CD4-positive, alpha-beta T cell (primary cell): ENCODE measurements around the gene HES3. TPM values are rescaled to one million over a fixed set of nuclear protein-coding genes. Genes with fewer than 3 reads are reported as not detected.

Experiments
- ATAC-seq: fragments of 200-7000 bp; cut with Tn5 transposase; one replicate; pipeline ENCODE4 v1.10.0; 2022; ENCODE audit warnings: mild to moderate bottlenecking; ENCODE audit not compliant: poor library complexity
- CTCF ChIA-PET: fragments of 350-600 bp; sonication (Branson Sonifier 250); formaldehyde crosslinking; loops from one replicate; lab custom pipeline; 2021; ENCODE audit warnings: antibody characterized with exemption, inconsistent platforms; lab: Charles Lee
- POLR2A ChIA-PET: fragments of 350-600 bp; sonication (Branson Sonifier 250); formaldehyde crosslinking; loops from one replicate; lab custom pipeline; 2021; ENCODE audit warnings: antibody characterized with exemption, inconsistent platforms; lab: Charles Lee
- DNase-seq, 14 experiments: peaks; one replicate each; pipeline ENCODE4 v3.0.0-alpha.2; 2013 to 2020; ENCODE audit warnings: mixed read lengths in 2 of 14
- H3K27ac ChIP-seq, 2 donors: one replicate each; pipeline versions ENCODE4 v1.5.1 to v1.7.0; 2013; ENCODE audit warnings: low read length in 2 of 2, low read depth in 1 of 2, mild to moderate bottlenecking in 1 of 2
- H3K27me3 ChIP-seq, 2 experiments: 1 replicate in 1 of 2; 2 replicates in 1 of 2; pipeline versions ENCODE4 v1.6.1 to v1.7.0; 2013; ENCODE audit warnings: low read length in 2 of 2, control low read depth in 1 of 2, mild to moderate bottlenecking in 1 of 2, moderate library complexity in 1 of 2; ENCODE audit not compliant: insufficient read depth in 2 of 2, control insufficient read depth in 1 of 2
- H3K36me3 ChIP-seq: one replicate; pipeline ENCODE4 v1.6.1; 2013; ENCODE audit warnings: low read length, control low read depth; ENCODE audit not compliant: insufficient read depth
- H3K4me1 ChIP-seq: one replicate; pipeline ENCODE4 v1.6.1; 2013; ENCODE audit warnings: low read length, control low read depth; ENCODE audit not compliant: insufficient read depth
- H3K4me3 ChIP-seq: one replicate; pipeline ENCODE4 v1.5.1; 2013; ENCODE audit warnings: mild to moderate bottlenecking, low read length, moderate library complexity
- H3K9me3 ChIP-seq, 2 experiments: 1 replicate in 1 of 2; 2 replicates in 1 of 2; pipeline versions ENCODE4 v1.6.1 to v1.7.0; 2013; ENCODE audit warnings: low read length in 2 of 2, mild to moderate bottlenecking in 2 of 2, control low read depth in 1 of 2, moderate library complexity in 1 of 2; ENCODE audit not compliant: control insufficient read depth in 1 of 2, insufficient read depth in 1 of 2
- H3K27ac Mint-ChIP-seq: one replicate; pipeline ENCODE4 v1.8.0; 2020; ENCODE audit warnings: mixed read lengths
- H3K27me3 Mint-ChIP-seq: one replicate; pipeline ENCODE4 v1.8.0; 2021; ENCODE audit warnings: mixed read lengths
- H3K36me3 Mint-ChIP-seq: one replicate; pipeline ENCODE4 v1.8.0; 2021; ENCODE audit warnings: low read depth, mixed read lengths
- H3K4me1 Mint-ChIP-seq: one replicate; pipeline ENCODE4 v1.8.0; 2021; ENCODE audit warnings: low read depth, mixed read lengths
- H3K4me3 Mint-ChIP-seq: one replicate; pipeline ENCODE4 v1.8.0; 2020; ENCODE audit warnings: mild to moderate bottlenecking, mixed read lengths
- H3K9me3 Mint-ChIP-seq: one replicate; pipeline ENCODE4 v1.8.0; 2020; ENCODE audit warnings: mixed read lengths
- CTCF ChIP-seq: fragments of 200-600 bp; IDR thresholded peaks from one replicate; pipeline ENCODE4 v1.8.0; 2022; ENCODE audit warnings: antibody characterized with exemption, mild to moderate bottlenecking
- intact Hi-C, 2 experiments: fragments of 100-400 bp; cut with DNase I in 1 of 2; cut with micrococcal nuclease in 1 of 2; formaldehyde crosslinking; loops; one replicate each; pipeline versions ENCODE4 v1.15.1 to v1.9.0; 2023 to 2025; cut with DNase I, micrococcal nuclease
- total RNA-seq, 174 experiments: library from RNA in 2 of 174; stranded (reverse) in 2 of 174; gene quantifications; one replicate each; pipeline ENCODE4 v1.2.3 and lab custom pipeline; 2021 to 2026

HES3 gene
- total RNA-seq, 2 experiments from 2014 or later = not detected

GRCh38 chr1:6209661-6210580, 34.1 kb upstream of the HES3 start:
- Mint-ChIP-seq H3K4me3 (peak overlapping the region; percentile 67), H3K27me3 (peaks cover 27% of the 10 kb centered on the region), H3K36me3 (no peaks in the 10 kb centered on the region), H3K27ac (no peak overlapping the region), H3K4me1 (peaks cover 9% of the 10 kb centered on the region), H3K9me3 (no peaks in the 10 kb centered on the region)
- peak in 3 of 14 experiments; percentile 27 to 49 (median 40) for DNase-seq
- POLR2A ChIA-PET = interaction anchor here (1.1 kb wide), 1 partner anchor 10 kb away, joined by 3 read pairs; the partner anchor contains the start of gene RPL22
- Histone ChIP-seq H3K36me3 (no peaks in the 10 kb centered on the region), H3K4me1 (peaks cover 38% of the 10 kb centered on the region), H3K27ac (no peak overlapping the region), H3K4me3 (peak overlapping the region; percentile 16), H3K9me3 (no peaks in the 10 kb centered on the region), H3K27me3 (peaks cover 13 to 35% of the 10 kb centered on the region in 2 experiments)
- CTCF ChIA-PET = no interaction called here
- peak; percentile 38 for ATAC-seq
- intact Hi-C loops = loop anchor here in 1 of 2 experiments (10.0 kb wide), 2 partner anchors 185 to 495 kb away; partner anchors contain the start of gene DNAJC11
- no peak for TF ChIP-seq CTCF

DNA sequence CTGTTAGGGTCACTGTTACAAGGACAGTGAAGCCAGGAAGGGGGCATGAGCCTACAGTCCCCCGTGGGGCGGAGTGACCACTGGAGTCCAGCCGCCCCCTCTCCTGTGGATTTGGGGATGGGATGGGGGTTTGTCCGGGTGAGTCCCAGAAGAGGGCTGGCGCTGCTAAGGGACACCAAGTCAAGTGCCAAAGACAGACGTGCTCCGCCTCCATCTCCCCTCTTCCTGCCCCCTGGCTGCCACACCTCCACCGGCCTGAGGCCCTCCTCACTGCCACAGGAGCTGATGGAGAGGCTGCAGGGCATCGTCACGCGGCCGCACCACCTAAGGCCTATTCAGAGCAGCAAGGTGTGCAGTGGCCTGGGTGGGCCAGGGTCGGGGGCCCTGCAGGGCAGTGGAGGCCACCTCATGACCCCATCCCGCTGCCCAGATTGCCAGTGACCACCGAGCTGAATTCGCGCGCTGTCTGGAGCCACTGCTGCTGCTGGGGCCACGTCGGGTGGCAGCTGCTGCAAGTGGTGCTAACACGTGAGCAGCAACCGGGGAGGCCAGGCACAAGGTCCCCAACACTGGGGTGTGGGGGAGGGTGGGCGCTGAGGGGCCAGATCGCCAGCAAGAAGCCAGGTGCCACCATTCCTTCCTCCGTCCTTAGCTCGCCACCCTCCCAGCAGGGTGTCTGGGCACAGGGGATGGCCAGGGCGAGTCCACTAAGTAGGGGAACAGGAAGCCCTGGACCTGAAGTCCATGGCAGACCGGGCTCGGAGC, 33.2 kb upstream of the HES3 start:
- Mint-ChIP-seq H3K27me3 (peaks cover 27% of the 10 kb centered on the region), H3K4me3 (no peak overlapping the region)
- POLR2A ChIA-PET = interaction anchor here (1.1 kb wide), 1 partner anchor 11 kb away, joined by 3 read pairs; the partner anchor contains the start of gene RPL22

More for the DNA sequence above, 33.2 kb upstream of the HES3 start:
- Mint-ChIP-seq H3K27ac (no peak overlapping the region), H3K4me1 (peaks cover 6% of the 10 kb centered on the region), H3K9me3 (no peaks in the 10 kb centered on the region), H3K36me3 (no peaks in the 10 kb centered on the region)
- intact Hi-C loops = no loop called here
- peaks cover 13 to 27% of the 10 kb centered on the region in 2 experiments for H3K27me3 ChIP-seq
- CTCF ChIA-PET = no interaction called here
- peaks cover 29% of the 10 kb centered on the region for H3K4me1 ChIP-seq
- TF ChIP-seq CTCF = no peak
- ATAC-seq (no peak), DNase-seq (no peak)
- H3K4me3 ChIP-seq = no peak overlapping the region
- H3K27ac ChIP-seq = no peak overlapping the region
- no peaks in the 10 kb centered on the region for H3K9me3 ChIP-seq
- H3K36me3 ChIP-seq = no peaks in the 10 kb centered on the region
